ENCODE results near the gene EVX1.

The EVX1 gene

DNA sequence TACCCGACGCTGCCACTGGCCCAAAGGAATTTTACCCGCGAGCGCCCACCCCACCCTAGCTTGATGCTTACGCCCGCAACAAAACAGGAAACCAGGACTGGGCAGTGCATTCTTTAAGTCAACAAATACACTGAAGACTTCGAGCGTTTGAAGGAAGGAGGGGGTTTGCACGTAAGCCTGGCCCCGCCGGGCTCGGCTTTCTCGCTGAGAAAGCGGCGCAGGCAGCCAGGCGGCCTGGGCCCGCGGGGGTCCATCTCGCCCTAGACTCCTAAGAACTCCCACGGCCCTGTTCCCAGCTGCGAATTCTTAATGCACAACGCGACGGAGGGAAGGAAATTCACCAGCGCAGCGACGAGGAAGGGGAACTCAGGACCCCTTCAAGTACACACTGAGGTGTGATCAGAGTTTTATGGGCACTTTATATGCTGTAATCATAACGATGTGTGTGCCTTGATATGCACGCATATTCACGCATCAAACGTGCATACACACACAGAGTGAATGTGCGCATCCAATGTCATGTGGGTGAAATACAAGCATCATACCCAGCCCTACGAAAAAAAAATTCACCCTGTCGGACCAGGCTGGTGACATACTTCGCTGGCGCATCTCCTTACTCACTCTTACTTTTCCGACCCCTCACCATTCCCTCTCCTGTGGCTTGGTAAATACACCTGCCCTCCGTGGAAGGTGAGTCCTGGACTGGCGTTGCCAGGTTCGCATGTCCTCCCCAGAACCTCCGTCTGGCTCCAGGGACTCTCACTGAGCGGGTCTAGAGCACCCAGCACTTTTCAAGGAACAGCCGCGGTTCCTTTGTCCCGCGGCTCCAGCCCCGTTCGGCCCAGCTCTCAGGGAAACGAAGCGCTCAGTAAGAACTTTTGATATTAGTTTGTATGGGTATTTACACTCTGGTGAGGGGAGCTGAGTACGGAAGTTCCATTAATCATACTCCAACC lies 37.0 kb upstream of the EVX1 start:
- DNase-seq (ENCODE audit: low spot score), result no peak

DNA sequence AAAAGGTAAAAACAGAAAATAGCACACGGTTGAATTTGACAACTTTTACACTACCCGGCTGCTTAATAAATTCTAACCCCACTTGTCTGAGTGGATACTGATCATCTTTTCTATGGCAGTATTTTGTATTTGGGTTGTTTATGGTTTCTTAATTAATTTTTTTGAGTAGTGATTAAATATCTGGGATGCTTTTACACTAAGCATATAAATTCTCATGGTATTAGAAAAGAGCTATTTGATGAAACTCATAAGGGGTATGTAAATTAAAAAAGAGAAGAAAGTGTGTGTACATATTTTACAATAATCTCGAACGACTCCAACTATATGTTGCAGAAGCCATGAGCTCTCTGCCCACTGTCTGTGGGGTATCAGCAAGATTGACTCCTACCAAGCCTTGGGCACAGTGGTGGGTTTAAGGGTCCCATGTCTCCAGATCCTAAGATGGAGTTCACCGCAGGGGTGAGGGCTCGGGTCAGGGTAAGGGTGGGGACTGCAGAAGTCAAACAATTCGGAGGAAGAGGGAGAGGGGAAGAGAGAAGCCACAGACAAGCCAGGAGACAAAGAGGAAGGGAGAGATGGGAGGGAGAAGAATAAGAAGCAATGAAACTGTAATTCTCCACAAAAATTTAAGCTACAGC lies 35.1 kb upstream of the EVX1 start:
- DNase-seq (ENCODE audit: low spot score), result no peak

DNA sequence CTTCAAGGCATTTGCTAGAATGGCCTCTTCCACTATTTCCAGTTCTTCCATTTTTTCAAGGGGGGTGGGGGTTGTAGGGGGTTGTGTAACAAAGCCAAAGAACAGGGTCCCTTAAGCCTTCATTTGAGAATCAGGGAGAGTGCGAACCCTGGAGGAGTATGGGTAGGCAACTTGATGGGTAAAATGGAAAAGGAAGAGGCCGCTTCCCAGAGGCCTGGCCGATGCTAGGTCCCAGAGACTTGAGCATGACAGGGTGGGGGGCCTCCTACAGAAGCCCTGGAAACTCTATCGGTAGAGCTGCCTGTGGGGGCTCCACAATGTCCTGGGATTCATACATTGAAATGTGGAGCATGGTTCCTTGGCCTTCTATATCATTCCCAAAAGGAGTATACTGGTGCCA lies 33.6 kb upstream of the EVX1 start:
- no peak for DNase-seq (ENCODE audit: low spot score)

DNA sequence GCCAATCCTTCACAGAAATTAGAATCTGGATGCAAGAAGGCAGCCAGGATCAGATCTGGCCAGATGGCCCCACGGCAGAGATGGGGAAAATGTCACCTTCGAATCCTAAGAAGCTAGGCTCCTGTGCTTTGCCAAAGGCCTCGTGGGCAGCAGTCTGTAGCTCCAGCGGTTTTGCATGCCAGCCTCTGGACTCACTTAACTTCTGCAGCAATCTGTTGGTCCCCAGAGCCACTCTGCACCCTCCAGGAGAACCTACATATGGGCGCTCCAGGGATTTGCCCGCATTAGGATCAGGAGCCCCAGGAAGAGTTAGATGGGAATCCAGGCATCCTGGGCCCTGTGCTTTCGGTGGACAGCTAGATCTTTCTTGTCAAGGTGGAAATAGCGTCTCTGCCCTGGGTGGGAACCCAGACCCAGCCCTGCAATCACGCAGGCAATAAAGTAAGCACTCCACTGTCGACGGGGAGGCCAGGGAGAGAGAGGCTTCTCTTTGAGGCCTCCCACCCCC lies 32.6 kb upstream of the EVX1 start:
- DNase-seq (ENCODE audit: low spot score), result no peak

DNA sequence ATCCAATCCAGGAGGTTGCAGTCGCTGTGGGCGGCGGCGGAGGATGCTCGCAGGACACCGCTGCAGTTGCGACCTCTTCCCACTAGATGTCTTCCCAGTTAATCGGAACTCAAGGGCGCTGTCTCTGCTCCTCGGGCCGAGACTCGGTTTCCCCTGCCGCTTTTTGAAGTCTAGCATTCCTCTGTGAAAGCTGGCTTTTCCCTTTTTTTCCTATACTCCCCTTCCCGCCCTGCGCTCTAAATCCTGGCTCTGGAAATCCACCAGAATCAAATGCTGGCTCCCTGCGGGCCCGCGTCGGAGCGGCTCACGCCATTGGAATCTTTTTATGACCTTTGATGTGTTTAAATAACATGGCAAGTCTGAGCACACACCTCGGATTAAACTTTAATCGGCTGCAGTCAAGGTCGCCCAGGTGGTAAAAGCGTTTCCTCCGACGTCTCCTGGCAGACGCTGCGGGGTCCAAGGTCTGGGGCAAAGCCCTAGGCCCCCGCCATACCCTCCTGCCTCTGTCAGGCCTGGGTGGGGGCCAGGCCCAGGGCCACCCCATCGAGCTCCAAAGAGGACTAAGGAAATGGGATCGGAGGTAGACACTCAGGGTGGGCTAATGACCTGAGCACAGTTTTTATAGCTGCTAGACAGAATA lies 32.0 kb upstream of the EVX1 start:
- peak; percentile 50 for DNase-seq (ENCODE audit: low spot score)

DNA sequence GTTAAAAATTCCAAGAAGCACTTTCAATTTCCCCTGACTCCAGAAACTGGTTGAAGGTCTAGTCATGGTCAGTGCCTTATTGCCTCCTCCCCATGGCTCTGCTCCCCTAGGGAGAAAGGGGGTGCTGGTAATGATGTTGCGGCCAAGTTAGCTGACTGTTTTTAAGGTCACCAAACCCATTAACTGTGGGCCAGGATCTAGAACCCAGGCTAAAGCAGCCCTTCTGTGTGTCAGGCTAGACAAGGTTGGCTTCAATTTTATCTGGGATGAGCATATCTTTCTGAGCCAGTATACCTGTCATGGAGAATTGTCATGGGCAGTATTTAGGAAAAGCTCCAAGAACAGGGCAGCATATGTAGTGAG lies 31.5 kb upstream of the EVX1 start:
- no peak for DNase-seq (ENCODE audit: low spot score)

DNA sequence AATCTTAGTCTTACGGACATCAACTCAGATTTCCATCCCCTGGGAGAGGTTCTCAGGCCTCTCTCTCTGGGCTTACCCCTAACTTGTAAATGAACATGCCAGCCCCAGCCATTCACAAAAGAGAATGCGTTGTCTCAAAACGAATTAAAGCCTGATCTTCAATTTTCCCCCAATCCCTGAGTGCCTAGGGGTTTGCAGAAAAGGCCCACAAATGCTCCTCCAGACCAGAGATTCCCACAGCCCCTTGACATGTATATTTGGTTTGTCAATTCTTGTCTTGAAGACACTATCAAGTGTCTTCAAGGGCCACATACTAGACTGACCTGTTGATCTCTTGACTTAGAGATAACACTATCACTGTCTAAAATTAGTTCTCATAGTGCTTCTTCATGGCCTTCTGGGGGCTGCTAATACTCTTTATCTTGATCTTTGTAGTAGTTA lies 30.8 kb upstream of the EVX1 start:
- DNase-seq (ENCODE audit: low spot score), result no peak

DNA sequence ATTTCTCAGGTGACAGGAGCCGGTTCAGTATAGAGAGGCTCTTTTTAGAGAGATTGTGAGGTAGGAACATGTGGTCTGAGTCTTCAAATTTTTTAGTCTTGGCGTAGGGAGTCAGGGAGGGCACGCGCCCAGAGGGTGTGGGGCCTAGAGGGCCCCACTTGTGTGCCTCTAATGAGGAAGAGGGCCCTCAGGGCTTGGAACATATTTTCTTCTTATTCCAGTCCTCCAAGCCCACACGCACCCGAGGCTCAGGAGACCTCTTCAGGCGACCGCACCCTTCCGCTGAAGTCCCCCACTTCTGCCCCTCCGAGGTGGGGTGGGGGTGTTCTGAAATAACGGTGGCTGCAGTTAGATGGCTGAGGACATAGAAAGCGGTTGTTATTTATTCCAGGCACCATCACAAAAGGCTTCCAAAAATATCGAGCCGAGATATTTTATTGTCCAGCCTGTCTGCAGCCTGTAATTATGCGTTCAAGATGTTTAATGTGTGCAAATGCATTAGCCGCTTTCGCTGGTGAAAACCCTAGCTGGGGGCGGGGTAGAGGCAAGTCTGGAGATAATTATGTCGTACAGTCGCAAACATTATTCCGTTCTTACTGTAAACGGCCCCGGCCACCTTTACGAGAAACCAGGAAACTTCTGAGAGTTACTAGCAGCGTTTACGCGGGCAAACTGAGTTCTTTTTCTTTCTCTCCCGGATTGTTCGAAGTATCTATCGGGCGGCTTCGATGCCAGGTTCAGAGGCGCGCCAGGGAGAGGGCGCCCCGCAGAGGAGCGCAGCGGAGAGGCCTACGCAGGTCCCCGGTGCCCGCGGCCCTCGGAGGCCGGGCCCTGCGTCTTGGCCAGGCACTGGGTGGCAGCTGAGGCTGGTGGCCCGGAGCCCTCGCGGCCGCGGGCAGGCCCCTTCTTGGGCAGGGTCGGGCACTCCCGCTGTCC lies 29.8 kb upstream of the EVX1 start:
- no peak for DNase-seq (ENCODE audit: low spot score)

DNA sequence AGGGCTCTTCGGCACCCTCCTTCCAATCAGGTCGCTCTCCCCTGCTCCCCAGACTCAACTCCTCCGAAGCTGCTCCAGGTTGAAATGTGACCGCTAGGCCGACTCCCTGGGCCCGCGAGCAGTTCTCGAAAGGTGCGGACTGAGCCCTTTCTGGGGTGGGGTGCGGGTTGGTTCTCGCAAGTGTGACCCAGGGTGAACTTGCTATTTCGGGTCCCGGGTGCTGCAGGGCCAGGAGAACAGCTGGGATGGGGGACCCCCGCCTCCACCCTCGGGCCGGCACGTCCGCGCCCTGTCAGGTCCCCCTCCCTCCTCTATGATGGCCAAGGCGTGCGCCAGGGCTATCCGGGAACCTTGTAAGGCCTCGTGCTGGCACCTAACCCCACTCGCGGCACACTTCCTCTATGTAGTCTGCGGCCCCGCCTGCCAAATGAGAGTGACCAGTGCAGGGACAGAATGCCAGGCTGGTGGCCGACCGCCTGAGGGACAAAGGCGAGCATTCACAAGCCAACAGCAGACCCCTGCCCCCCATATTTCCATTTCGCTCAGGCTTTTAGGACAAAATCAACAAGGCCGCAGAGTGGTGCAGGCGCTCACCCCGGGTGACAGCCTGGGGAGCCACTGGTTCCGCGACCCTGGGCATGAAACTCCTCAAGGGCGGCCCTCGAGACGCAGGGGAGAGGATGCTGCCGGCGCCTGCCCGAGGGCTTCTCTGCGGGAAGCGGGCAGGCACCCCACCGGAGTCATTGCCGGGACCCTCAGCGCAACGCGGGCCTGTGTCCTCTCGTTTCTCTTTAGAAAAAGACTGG lies 29.0 kb upstream of the EVX1 start:
- DNase-seq (ENCODE audit: low spot score), result no peak

DNA sequence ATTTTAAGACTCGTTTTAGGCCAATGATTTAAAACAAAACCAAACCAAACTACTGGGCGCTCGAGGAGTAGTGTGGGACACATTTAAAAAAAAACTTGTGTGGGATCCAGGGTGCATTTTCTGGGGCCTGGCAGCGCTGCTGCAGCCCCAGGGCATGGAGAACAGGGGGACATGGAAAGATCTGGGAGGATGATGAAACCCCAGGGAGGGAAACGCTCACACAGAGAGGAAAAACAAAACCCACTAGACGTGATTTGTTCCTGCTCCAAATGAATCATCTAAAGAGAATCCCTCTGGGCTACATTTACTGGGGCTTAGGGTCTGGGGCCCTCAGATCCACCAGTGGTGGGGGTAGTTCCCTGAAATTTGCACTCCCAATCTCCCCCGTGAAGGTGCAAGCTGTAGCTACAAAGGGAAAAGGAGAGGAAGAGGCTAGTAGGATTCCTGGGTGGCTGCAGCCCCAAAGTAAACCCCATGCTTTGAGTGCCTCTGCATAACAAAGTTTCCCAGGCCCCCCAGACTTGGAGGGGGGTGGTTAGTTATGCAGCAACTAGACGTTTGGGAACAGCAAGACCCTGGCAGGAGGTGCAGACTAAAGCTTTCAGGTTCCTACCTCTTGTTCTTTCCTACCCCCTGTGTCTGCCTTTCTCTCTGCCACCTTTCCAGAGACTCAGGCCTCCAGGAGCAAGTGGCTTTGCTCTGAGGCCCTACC lies 28.2 kb upstream of the EVX1 start:
- no peak for DNase-seq (ENCODE audit: low spot score)

DNA sequence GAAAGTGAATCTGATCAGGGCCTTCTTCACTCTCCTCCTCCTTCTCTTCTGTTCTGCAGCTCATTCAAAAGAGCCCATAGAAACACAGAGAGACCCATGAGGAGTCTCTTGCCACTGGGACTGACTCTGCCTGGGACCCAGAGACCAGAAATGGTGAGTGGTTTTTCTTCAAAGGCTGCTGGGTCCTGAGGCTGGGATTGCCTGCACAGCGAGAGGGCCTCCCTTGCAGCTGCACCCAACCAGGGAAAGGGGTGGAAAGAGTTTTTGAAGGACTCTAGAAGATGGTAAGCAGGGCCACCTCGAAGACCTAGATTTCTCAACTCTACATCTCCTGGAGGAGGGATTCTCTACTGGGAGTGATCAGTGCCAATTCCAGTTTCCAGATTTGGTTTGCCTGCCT lies 27.2 kb upstream of the EVX1 start:
- no peak for DNase-seq (ENCODE audit: low spot score)

DNA sequence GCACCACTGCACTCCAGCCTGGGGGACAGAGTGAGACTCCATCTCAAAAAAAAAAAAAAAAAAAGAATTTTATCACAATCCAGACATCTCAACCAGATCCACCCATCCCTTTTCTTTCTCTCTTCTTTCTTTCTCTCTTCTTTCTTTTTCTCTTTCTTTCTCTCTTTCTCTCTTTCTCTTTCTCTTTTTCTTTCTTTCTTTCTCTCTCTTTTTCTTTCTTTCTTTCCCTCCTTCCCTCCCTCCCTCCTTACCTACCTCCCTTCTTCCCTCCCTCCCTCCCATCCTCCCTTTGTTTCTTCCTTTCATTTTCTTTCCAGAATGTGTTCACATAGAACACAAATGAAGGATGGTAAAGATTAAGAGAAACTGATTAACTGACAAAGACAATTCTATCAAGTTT lies 24.7 kb upstream of the EVX1 start:
- no peak for DNase-seq (ENCODE audit: low spot score)

DNA sequence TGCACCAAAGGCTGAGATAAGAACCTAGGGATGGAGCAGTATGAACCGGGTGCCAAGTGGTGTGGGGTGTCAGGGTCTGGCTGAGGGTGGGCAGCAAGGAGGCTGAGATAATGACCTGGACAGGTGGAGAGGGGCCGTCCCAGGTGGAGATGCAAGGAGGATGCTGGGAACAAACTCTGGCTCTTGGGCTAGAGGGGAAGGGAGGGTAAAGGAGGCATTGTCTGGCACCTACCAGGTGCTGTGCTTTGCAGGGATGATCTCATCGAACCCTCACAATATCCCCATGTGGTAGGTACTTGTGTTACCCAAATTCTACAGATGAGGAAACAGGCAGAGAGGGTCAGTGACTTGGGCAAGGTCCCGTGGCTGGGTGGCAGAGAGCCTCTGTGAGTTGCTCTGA lies 22.8 kb upstream of the EVX1 start:
- no peak for DNase-seq (ENCODE audit: low spot score)

DNA sequence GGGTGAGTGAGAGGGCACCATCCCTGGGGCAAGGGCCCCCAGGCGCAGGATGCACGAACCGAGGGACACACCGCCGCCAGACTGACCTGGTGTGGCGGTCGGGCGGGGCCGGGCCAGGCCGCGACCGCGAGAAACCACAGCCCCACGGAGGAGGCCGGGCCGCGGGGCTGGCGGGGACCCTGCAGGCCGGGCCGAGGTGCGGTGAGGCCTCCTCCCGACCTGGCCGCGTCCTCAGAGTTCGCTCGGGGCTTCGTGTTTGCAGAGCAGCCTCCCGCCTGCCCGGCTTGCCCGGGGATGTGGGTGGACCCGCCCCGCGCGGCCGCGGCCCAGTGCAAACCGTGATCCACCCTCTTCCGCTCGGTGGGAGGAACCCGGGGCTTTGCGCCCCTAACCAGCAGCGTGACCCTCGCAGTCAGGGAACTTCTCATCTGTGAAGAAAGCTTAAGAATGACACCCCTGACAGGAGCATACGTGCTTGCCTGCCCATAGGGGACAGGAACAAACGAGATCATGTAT lies 22.1 kb upstream of the EVX1 start:
- DNase-seq (ENCODE audit: low spot score), result no peak

DNA sequence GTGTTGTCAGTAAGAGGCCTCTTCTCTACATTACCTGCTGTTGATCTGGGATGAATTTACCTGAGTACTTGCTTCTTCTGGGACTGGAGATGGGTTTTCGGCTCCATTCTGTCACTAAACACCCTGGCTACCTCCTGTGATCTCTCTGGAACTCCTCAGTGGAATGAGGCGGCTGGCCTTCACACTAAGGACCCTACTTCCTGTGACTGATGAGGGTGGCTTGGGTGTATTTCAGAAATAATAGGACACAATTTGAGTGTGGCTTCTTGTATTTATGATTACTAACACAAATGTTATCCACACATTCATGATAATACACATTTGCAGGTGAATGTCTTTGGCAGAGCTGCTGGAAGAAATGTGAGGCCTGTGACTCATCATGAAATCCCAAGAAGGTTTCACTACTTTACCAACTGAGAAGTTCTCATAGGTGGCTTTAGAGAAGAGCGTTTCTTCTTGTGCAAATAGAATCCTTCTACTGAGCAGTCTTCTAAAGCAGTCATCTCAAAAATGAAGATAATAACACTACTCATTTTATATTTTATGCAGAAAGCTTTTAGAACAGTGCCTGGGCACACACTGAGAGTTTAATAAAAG lies 21.3 kb upstream of the EVX1 start:
- no peak for DNase-seq (ENCODE audit: low spot score)

DNA sequence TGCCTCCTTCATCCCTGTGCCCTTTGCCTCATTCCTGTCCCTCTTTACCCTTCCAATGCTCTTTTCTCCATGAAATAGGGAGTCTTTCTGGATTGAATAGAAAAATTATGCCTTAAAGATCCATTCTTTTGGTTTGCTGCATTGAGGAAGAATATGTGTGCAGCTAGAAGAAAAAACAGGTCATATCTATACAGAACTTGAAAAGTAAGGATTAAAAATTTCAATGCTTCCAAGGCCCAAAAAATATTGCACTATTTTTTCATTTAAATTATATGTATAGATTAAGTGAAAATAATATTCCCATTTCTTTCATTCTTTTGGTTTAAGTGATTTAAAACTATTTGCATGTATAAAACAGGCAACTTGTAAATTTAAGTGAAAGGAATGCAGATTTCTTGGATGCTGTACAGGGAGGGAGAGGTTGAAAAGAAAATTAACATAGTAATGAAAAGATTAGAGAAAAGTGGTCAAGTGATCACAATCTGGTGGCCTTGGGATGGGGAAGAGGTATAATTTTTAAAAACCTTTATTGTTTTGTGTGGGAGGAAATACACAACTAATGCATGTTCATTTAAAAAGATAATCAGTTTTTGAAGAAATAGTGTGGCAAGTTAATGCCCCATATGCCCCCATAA lies 18.5 kb upstream of the EVX1 start:
- no peak for DNase-seq (ENCODE audit: low spot score)

DNA sequence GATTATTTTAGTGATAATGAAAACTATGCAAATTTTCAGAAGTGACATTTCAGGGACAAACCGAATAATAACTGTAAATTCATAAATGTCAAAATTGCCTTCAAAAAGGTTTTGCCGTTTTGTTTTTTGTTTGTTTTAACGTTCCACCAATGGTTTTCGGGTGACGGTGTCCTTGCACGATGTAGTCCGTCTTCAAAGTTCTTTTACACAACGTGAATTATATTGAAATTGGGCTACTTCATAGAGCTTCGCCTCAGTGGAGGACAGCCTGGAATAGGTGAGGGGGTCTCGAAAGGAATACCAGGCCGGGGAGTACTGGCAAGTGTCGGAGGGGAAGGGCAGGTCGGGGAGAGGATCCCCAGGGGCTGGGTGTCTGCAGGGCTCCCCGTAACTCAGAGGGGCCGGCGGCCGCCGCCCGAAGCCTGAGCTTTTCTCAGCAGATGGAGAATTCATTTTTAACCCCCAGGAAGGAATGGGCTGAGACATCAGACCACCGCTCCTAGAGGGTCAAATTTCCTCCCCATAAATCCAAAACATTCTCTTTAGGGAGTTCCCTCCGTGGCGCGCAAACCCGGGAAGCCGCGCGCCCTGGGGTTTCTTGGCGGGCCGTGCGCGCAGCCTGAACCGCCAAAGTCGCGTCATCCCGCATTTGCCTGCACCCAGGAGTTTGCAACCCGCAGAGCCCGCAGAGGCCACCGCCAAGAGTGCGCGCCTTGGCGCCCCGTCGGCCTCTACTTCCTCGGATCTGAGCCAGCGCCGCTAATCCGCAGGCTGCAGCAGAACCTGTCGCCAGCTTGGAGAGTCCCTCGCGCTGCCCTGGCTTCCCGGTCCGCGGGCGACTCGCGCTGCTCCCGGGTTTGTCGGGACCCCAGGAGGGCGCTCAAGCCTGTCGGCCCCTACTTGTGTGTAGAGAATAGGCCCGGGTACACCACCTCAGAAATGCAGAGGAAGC lies 17.3 kb upstream of the EVX1 start:
- no peak for DNase-seq (ENCODE audit: low spot score)

DNA sequence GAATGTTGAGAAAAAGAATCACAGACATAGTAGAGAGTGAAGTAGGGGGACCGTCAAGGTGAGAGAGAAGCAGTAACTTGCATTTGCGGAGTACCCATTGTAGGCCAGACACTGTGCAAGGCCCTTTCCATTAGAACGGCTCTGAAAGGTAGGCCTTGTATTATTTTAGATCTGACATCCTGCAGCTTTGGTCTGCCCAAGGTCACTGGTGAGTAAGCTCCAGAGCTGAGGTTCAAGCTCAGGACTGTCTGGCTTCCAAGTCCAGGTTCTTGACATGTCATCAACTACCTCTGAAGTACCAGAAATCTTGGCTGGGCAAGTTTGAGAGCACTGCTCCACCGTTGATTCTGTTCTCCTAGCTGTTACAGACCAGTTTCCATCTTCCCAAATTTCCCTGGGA lies 13.2 kb upstream of the EVX1 start:
- no peak for DNase-seq (ENCODE audit: low spot score)

Measured in AG08395 (cell line).